Breast epithelium (tissue), 4 donors: ENCODE measurements around the gene LAT. TPM values are rescaled to one million over a fixed set of nuclear protein-coding genes. Genes with fewer than 3 reads are reported as not detected.

ENCODE experiments used
- DNase-seq, 2 donors: peaks; one replicate each; pipeline ENCODE4 v3.0.0-alpha.2; 2019; ENCODE audit warnings: low spot score in 2 of 2
- H3K27ac ChIP-seq, 2 donors: fragments of 200-600 bp; sonication (generic) in 1 of 2; one replicate each; pipeline ENCODE4 v1.5.1; 2016 to 2019; ENCODE audit warnings: mild to moderate bottlenecking in 1 of 2
- H3K27me3 ChIP-seq, 2 donors: fragments of 200-600 bp; sonication (generic) in 1 of 2; one replicate each; pipeline versions ENCODE4 v1.5.1 to v1.6.0; 2017 to 2019; ENCODE audit warnings: control low read depth in 1 of 2, mild to moderate bottlenecking in 1 of 2
- H3K36me3 ChIP-seq: fragments of 200-600 bp; one replicate; pipeline ENCODE4 v1.5.1; 2019
- H3K4me1 ChIP-seq, 2 donors: fragments of 200-600 bp; sonication (generic); one replicate each; pipeline ENCODE4 v1.5.1; 2016 to 2019; ENCODE audit warnings: control low read depth in 1 of 2
- H3K4me3 ChIP-seq, 3 donors: fragments of 200-600 bp; sonication (generic); 1 replicate in 2 of 3; 2 replicates in 1 of 3; pipeline ENCODE4 v1.5.1; 2016 to 2019; ENCODE audit warnings: mild to moderate bottlenecking in 3 of 3, moderate library complexity in 2 of 3
- H3K9me3 ChIP-seq, 2 donors: fragments of 200-600 bp; sonication (generic) in 1 of 2; one replicate each; pipeline ENCODE4 v1.5.1; 2016 to 2019; ENCODE audit warnings: control low read depth in 1 of 2
- POLR2A ChIP-seq: fragments of 450-650 bp; IDR thresholded peaks from one replicate; pipeline ENCODE4 v1.6.1; 2016; ENCODE audit warnings: antibody characterized with exemption, mild to moderate bottlenecking, moderate library complexity
- POLR2AphosphoS5 ChIP-seq, 3 donors: sonication (generic); formaldehyde crosslinking; IDR thresholded peaks; one replicate each; pipeline ENCODE4 v1.6.1; 2017; ENCODE audit warnings: antibody characterized with exemption in 3 of 3
- intact Hi-C: fragments of 100-400 bp; cut with DNase I; formaldehyde crosslinking; loops from one replicate; pipeline ENCODE4 v1.15.1; 2023; ENCODE audit warnings: low total_unique reads
- total RNA-seq, 3 donors: library from RNA; depleted of rRNA; stranded (reverse); fragments of >200 nt; gene quantifications; one replicate each; pipeline ENCODE4 v1.1.0, GENCODE V29; 2016
- TF ChIP-seq, protein P1 (sequence below), 3 donors: fragments of 450-650 bp; IDR thresholded peaks; one replicate each; pipeline ENCODE4 v1.5.1; 2016 to 2017; ENCODE audit warnings: antibody characterized with exemption in 3 of 3, mild to moderate bottlenecking in 3 of 3, moderate library complexity in 3 of 3

LAT gene
- total RNA-seq, 3 donors from 2014 or later: 4.0 to 8.2 (median 4.3) TPM

- DNase-seq: no peak
- Histone ChIP-seq H3K4me3 (no peak overlapping the region), H3K9me3 (no peaks in the 10 kb centered on the region), H3K4me1 (no peaks in the 10 kb centered on the region), H3K36me3 (no peaks in the 10 kb centered on the region), H3K27ac (no peak overlapping the region), H3K27me3 (no peaks in the 10 kb centered on the region)
- intact Hi-C loops: no loop called here
- TF ChIP-seq, protein P1, sequence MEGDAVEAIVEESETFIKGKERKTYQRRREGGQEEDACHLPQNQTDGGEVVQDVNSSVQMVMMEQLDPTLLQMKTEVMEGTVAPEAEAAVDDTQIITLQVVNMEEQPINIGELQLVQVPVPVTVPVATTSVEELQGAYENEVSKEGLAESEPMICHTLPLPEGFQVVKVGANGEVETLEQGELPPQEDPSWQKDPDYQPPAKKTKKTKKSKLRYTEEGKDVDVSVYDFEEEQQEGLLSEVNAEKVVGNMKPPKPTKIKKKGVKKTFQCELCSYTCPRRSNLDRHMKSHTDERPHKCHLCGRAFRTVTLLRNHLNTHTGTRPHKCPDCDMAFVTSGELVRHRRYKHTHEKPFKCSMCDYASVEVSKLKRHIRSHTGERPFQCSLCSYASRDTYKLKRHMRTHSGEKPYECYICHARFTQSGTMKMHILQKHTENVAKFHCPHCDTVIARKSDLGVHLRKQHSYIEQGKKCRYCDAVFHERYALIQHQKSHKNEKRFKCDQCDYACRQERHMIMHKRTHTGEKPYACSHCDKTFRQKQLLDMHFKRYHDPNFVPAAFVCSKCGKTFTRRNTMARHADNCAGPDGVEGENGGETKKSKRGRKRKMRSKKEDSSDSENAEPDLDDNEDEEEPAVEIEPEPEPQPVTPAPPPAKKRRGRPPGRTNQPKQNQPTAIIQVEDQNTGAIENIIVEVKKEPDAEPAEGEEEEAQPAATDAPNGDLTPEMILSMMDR (IDR thresholded peaks at IDR 0.05): no peak
- no peak for TF ChIP-seq POLR2A
- TF ChIP-seq POLR2AphosphoS5 (IDR thresholded peaks at IDR 0.05): no peak
Measured at GRCh38 chr16:29025735-29026134, 40.9 kb downstream of the LAT start.

GRCh38 chr16:29028457-29029167 lies 43.8 kb downstream of the LAT start:
- no peak overlapping the region for H3K4me3 ChIP-seq
- no peaks in the 10 kb centered on the region for H3K36me3 ChIP-seq
- H3K4me1 ChIP-seq: no peaks in the 10 kb centered on the region
- H3K27ac ChIP-seq: no peak overlapping the region
- TF ChIP-seq, protein P1 (IDR thresholded peaks at IDR 0.05): no peak
- no peak for TF ChIP-seq POLR2AphosphoS5 (IDR thresholded peaks at IDR 0.05)
- TF ChIP-seq POLR2A: no peak
- DNase-seq: peak in 1 of 2 donors; percentile 49
- H3K9me3 ChIP-seq: no peaks in the 10 kb centered on the region
- intact Hi-C loops: no loop called here
- no peaks in the 10 kb centered on the region for H3K27me3 ChIP-seq

- TF ChIP-seq POLR2A: no peak
- TF ChIP-seq, protein P1 (IDR thresholded peaks at IDR 0.05): no peak
- TF ChIP-seq POLR2AphosphoS5 (IDR thresholded peaks at IDR 0.05): no peak
Measured at GRCh38 chr16:29029168-29029994, 44.5 kb downstream of the LAT start.

GRCh38 chr16:29030086-29030840 lies 45.4 kb downstream of the LAT start:
- H3K4me3 ChIP-seq: no peak overlapping the region
- H3K4me1 ChIP-seq: no peaks in the 10 kb centered on the region
- H3K27ac ChIP-seq: no peak overlapping the region
- H3K9me3 ChIP-seq: no peaks in the 10 kb centered on the region
- H3K36me3 ChIP-seq: no peaks in the 10 kb centered on the region
- DNase-seq: no peak
- H3K27me3 ChIP-seq: no peaks in the 10 kb centered on the region
- intact Hi-C loops: no loop called here
- TF ChIP-seq, protein P1 (IDR thresholded peaks at IDR 0.05): no peak
- TF ChIP-seq POLR2A (no peak), POLR2AphosphoS5 (IDR thresholded peaks at IDR 0.05) (no peak)

More at GRCh38 chr16:29029168-29029994, 44.5 kb downstream of the LAT start:
- Histone ChIP-seq H3K4me1 (no peaks in the 10 kb centered on the region), H3K27me3 (no peaks in the 10 kb centered on the region), H3K36me3 (no peaks in the 10 kb centered on the region), H3K9me3 (no peaks in the 10 kb centered on the region), H3K4me3 (no peak overlapping the region), H3K27ac (no peak overlapping the region)
- DNase-seq: peak in 1 of 2 donors; percentile 44
- intact Hi-C loops: no loop called here

Other genes with a start within 250 kb of the LAT start
- gene NPIPB9, start 233.3 kb upstream of the LAT start, total RNA-seq: 10 to 100 TPM in 1 of 3 donors, 1 to 10 TPM in 2; 6.4 to 12.3 (median 6.6) TPM
- 10 to 100 TPM; 43.8 to 62.6 (median 58.1) TPM for gene ATXN2L, start 162.1 kb upstream of the LAT start, total RNA-seq
- gene TUFM, start 138.7 kb upstream of the LAT start, total RNA-seq: 100 to 1,000 TPM in 1 of 3 donors, 10 to 100 TPM in 2; 97.9 to 103 (median 98.4) TPM
- gene SH2B1, start 121.2 kb upstream of the LAT start, total RNA-seq: 10 to 100 TPM; 20.0 to 28.8 (median 23.6) TPM
- gene ATP2A1, start 106.6 kb upstream of the LAT start, total RNA-seq: under 1 TPM; 0.15 to 0.48 (median 0.33) TPM
- 10 to 100 TPM; 14.2 to 35.1 (median 25.6) TPM for gene RABEP2, start 59.8 kb upstream of the LAT start, total RNA-seq
- not detected for gene CD19, start 53.1 kb upstream of the LAT start, total RNA-seq
- 10 to 100 TPM; 23.2 to 38.1 (median 27.9) TPM for gene NFATC2IP, start 34.1 kb upstream of the LAT start, total RNA-seq
- 10 to 100 TPM; 15.1 to 19.5 (median 17.8) TPM for gene SPNS1, start 10.3 kb upstream of the LAT start, total RNA-seq